Lower leg skin (tissue), 4 donors: ENCODE results near the gene GOLGB1. TPM values are rescaled to one million over a fixed set of nuclear protein-coding genes. Genes with fewer than 3 reads are reported as not detected.

ENCODE experiments used
- DNase-seq, 2 donors: peaks; one replicate each; pipeline ENCODE4 v3.0.0-alpha.2; 2019; ENCODE audit warnings: low spot score in 2 of 2
- H3K4me3 ChIP-seq: fragments of 200-600 bp; sonication (generic); 2 replicates; pipeline ENCODE4 v1.5.1; 2017; ENCODE audit warnings: mild to moderate bottlenecking, low read depth; ENCODE audit not compliant: poor library complexity, severe bottlenecking
- CTCF ChIP-seq, 3 donors: fragments of 450-650 bp; IDR thresholded peaks; one replicate each; pipeline ENCODE4 v1.5.1; 2016; ENCODE audit warnings: antibody characterized with exemption in 3 of 3, mild to moderate bottlenecking in 3 of 3, moderate library complexity in 2 of 3
- POLR2A ChIP-seq, 2 donors: fragments of 450-650 bp; IDR thresholded peaks; one replicate each; pipeline ENCODE4 v1.6.1; 2016 to 2017; ENCODE audit warnings: antibody characterized with exemption in 2 of 2, mild to moderate bottlenecking in 1 of 2, moderate library complexity in 1 of 2
- WGBS, 2 donors: methylation state at CpG; one replicate each; pipeline ENCODE4 v1.1.5; 2018; 5-methylcytosine and 5-hydroxymethylcytosine counted together
- intact Hi-C: fragments of 100-400 bp; cut with DNase I; formaldehyde crosslinking; loops from one replicate; pipeline ENCODE4 v1.15.0; 2023; ENCODE audit warnings: low total_unique reads
- total RNA-seq, 4 donors: library from RNA; depleted of rRNA; stranded (reverse); fragments of >200 nt; gene quantifications; one replicate each; pipeline ENCODE4 v1.1.0, GENCODE V29; 2016

The GOLGB1 gene
- total RNA-seq, 4 donors from 2014 or later = 42.8 to 64.3 (median 48.5) TPM

GRCh38 chr3:121624147-121624899, 125.2 kb downstream of the GOLGB1 start:
- TF ChIP-seq CTCF (IDR thresholded peaks at IDR 0.05) = no peak
- intact Hi-C loops = no loop called here
- peak in 1 of 2 donors; percentile 66 for DNase-seq
- H3K4me3 ChIP-seq = no peak overlapping the region
- 72 to 78% methylated on average over 14 of the region's 14 CpGs for WGBS, 2 donors

- 93 to 94% methylated on average over 6 of the region's 6 CpGs for WGBS, 2 donors
- DNase-seq = peak in 1 of 2 donors; percentile 80
- no peak overlapping the region for H3K4me3 ChIP-seq
- TF ChIP-seq POLR2A (IDR thresholded peaks at IDR 0.05) = no peak
- no peak for TF ChIP-seq CTCF (IDR thresholded peaks at IDR 0.05)
- intact Hi-C loops = no loop called here
These were observed 128.1 kb downstream of the GOLGB1 start for GRCh38 chr3:121621491-121621890.

- TF ChIP-seq POLR2A (IDR thresholded peaks at IDR 0.05) (no peak), CTCF (IDR thresholded peaks at IDR 0.05) (no peak)
- peak in 1 of 2 donors; percentile 5 for DNase-seq
- intact Hi-C loops = no loop called here
- no peak overlapping the region for H3K4me3 ChIP-seq
- WGBS, 2 donors = 70 to 84% methylated on average over 2 of the region's 2 CpGs
These were observed 129.8 kb downstream of the GOLGB1 start for GRCh38 chr3:121619691-121620090.

Other genes starting within 250 kb of the GOLGB1 start
- under 1 TPM; 0.42 to 0.91 (median 0.54) TPM for gene POLQ, start 203.8 kb downstream of the GOLGB1 start, total RNA-seq
- not detected for gene ARGFX, start 181.8 kb downstream of the GOLGB1 start, total RNA-seq
- gene FBXO40, start 156.4 kb downstream of the GOLGB1 start, total RNA-seq = not detected
- 10 to 100 TPM in 2 of 4 donors, 1 to 10 TPM in 2; 8.8 to 21.9 (median 13.2) TPM for gene HCLS1, start 88.8 kb downstream of the GOLGB1 start, total RNA-seq
- 10 to 100 TPM; 13.2 to 19.6 (median 17.7) TPM for gene IQCB1, start 85.3 kb upstream of the GOLGB1 start, total RNA-seq
- 1 to 10 TPM in 3 of 4 donors, not detected in 1; 1.3 to 4.5 (median 1.4) TPM for gene EAF2, start 85.5 kb upstream of the GOLGB1 start, total RNA-seq
- gene SLC15A2, start 144.7 kb upstream of the GOLGB1 start, total RNA-seq = 1 to 10 TPM in 2 of 4 donors, under 1 TPM in 2; 0.42 to 2.9 (median 1.5) TPM